Cardiac fibroblast (primary cell): Measurements from ENCODE around the gene SLC39A10.
A peak's percentile ranks its signal among the peaks of the same experiment; 100 is the strongest.

Experiments
- DNase-seq, 2 donors: peaks; one replicate each; pipeline versions ENCODE4 v3.0.0 to v3.0.0-alpha.2; 2010; ENCODE audit warnings: low read depth in 2 of 2
- H3K4me3 ChIP-seq, 2 donors: replicated peaks in 1 of 2; 1 replicate in 1 of 2; 2 replicates in 1 of 2; pipeline ENCODE4 v1.5.1; 2011; ENCODE audit warnings: low read depth in 2 of 2, low read length in 2 of 2, mild to moderate bottlenecking in 2 of 2, moderate library complexity in 1 of 2
- TF ChIP-seq, protein P1 (sequence below): IDR thresholded peaks from one replicate; pipeline ENCODE4 v1.5.1; 2011; ENCODE audit warnings: low read depth, mild to moderate bottlenecking, low read length, inconsistent platforms

The SLC39A10 gene

DNA sequence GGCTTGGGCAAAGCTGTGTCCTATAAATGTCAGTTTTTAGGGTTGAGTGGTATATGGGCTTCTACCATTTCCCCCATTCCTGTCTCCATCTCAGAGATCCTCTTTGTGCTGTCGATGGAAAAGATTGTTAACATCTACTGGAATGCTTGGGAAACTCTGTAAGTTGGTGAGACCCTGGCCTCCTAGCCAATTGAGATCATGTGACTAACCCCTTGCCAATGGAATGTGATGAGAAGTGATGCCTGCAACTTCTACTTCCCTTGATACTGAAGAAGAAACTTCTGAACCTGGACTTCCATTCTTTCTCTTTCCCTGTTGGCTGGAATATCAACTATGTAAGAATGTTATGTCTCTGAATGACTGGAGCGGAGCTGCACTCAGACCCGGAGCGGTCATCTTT, 14.5 kb downstream of the SLC39A10 start:
- TF ChIP-seq, protein P1, sequence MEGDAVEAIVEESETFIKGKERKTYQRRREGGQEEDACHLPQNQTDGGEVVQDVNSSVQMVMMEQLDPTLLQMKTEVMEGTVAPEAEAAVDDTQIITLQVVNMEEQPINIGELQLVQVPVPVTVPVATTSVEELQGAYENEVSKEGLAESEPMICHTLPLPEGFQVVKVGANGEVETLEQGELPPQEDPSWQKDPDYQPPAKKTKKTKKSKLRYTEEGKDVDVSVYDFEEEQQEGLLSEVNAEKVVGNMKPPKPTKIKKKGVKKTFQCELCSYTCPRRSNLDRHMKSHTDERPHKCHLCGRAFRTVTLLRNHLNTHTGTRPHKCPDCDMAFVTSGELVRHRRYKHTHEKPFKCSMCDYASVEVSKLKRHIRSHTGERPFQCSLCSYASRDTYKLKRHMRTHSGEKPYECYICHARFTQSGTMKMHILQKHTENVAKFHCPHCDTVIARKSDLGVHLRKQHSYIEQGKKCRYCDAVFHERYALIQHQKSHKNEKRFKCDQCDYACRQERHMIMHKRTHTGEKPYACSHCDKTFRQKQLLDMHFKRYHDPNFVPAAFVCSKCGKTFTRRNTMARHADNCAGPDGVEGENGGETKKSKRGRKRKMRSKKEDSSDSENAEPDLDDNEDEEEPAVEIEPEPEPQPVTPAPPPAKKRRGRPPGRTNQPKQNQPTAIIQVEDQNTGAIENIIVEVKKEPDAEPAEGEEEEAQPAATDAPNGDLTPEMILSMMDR = no peak
- no peak for DNase-seq
- H3K4me3 ChIP-seq = no peak overlapping the region

DNA sequence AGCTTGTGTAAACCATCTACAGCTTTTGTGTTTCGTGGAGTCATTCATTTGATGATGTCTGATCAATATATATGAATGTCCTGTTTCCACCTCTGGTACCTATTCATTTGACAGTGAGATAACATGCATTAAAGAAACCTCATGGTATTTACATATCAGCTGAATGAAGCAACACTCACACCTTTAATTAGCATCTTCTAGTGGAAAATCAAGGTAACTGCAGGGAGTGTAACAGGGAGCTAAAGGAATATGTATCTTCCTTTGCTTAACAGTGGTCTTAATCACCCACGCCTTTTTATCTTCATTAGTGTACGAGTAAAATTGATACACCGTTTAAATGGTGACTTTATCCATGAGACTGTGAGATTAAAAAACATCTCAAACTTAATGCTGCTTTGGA, 15.6 kb downstream of the SLC39A10 start:
- TF ChIP-seq, protein P1 = no peak
- DNase-seq = no peak
- H3K4me3 ChIP-seq = no peak overlapping the region

DNA sequence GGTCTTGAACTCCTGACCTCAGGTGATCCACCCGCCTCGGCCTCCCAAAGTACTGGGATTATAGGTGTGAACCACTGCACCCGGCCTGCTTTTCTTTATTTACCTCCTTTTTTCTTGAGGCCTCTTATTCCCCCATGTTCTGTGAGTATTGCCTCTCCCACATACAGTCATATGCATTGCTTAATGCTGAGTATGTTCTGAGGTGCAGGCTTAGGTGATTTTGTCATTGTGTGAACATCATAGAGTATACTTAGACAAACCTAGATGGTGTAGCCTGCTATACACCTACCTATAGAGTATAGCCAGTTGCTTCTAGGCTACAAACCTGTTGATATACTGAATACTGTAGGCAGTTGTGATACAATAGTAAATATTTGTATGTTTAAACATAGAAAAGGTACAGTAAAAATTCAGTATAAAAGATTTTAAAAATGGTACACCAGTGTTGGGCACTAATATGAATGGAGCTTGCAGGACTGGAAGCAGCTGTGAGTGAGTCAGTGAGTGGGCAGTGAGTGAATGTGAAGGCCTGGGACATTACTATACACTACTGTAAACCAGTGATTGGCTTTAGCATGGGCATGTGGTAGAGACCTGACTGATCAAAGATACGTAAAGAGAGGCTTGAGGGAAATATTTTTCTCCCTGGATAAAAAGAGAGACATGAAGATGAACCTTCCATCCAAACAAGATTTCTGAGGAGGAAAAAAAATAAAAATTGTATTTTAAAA, 17.6 kb downstream of the SLC39A10 start:
- TF ChIP-seq, protein P1 = no peak
- DNase-seq = peak in 1 of 2 donors; percentile 60
- no peak overlapping the region for H3K4me3 ChIP-seq

- no peak overlapping the region for H3K4me3 ChIP-seq
- TF ChIP-seq, protein P1 = no peak
These were observed 18.9 kb downstream of the SLC39A10 start for GRCh38 chr2:195675783-195676427.

DNA sequence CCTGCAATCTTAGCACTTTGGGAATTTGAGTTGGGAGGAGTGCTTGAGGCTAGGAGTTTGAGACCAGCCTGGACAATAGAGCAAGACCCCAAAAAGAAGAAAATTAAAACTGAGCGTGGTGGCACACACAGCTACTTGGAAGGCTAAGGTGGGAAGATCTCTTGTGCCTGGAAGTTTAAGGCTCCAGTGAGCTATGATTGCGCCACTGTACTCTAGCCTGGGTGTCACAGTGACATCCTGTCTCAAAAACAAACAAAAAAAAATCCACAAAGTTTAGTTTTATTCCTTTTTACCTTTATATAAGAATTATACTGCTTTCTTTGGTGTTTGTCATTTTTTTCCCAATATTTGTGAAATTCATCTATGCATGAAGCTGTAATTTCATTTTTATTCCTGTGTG, 20.3 kb downstream of the SLC39A10 start:
- no peak overlapping the region for H3K4me3 ChIP-seq
- TF ChIP-seq, protein P1 = no peak
- no peak for DNase-seq

More at GRCh38 chr2:195675783-195676427, 18.9 kb downstream of the SLC39A10 start:
- no peak for DNase-seq

- H3K4me3 ChIP-seq = no peak overlapping the region
- peak in 1 of 2 donors; percentile 25 for DNase-seq
These were observed 20.9 kb downstream of the SLC39A10 start for GRCh38 chr2:195677884-195678283.

More at GRCh38 chr2:195677884-195678283, 20.9 kb downstream of the SLC39A10 start:
- TF ChIP-seq, protein P1 = no peak
